DND-41 (cell line): ENCODE results near the gene TMEM9.

Experiments
- ATAC-seq: fragments of 200-7000 bp; cut with Tn5 transposase; 3 replicates; pipeline ENCODE4 v1.9.1; 2021; ENCODE audit warnings: low read depth; ENCODE audit not compliant: insufficient read depth
- DNase-seq: peaks from one replicate; pipeline ENCODE4 v3.0.0-alpha.2; 2020
- H2AFZ ChIP-seq: 2 replicates; pipeline ENCODE4 v1.6.0; 2012; ENCODE audit warnings: low read depth, low read length
- H3K27ac ChIP-seq: 2 replicates; pipeline ENCODE4 v1.5.1; 2012; ENCODE audit warnings: low read length, inconsistent platforms
- H3K27me3 ChIP-seq: fragments of 200-600 bp; sonication (generic); 2 replicates; pipeline ENCODE4 v1.6.0; 2012; ENCODE audit warnings: low read length, mild to moderate bottlenecking, inconsistent platforms; ENCODE audit not compliant: insufficient read depth, poor library complexity
- H3K36me3 ChIP-seq: 2 replicates; pipeline ENCODE4 v1.5.1; 2012; ENCODE audit warnings: low read length, inconsistent platforms; ENCODE audit not compliant: insufficient read depth
- H3K4me1 ChIP-seq: 2 replicates; pipeline ENCODE4 v1.5.1; 2012; ENCODE audit warnings: mild to moderate bottlenecking, low read length; ENCODE audit not compliant: insufficient read depth
- H3K4me2 ChIP-seq: 2 replicates; pipeline ENCODE4 v1.6.0; 2012; ENCODE audit warnings: mild to moderate bottlenecking, moderate library complexity, low read length, inconsistent platforms; ENCODE audit not compliant: insufficient read depth
- H3K4me3 ChIP-seq, 2 experiments: fragments of 200-600 bp in 1 of 2; shearing (Covaris generic) in 1 of 2; 2 replicates each; pipeline ENCODE4 v1.5.1; 2012 to 2016; ENCODE audit warnings: inconsistent platforms in 2 of 2, low read length in 2 of 2, mild to moderate bottlenecking in 2 of 2, low read depth in 1 of 2, moderate library complexity in 1 of 2
- H3K79me2 ChIP-seq: 2 replicates; pipeline ENCODE4 v1.6.0; 2012; ENCODE audit warnings: low read length, inconsistent platforms; ENCODE audit not compliant: insufficient read depth
- H3K9ac ChIP-seq: 2 replicates; pipeline ENCODE4 v1.6.0; 2012; ENCODE audit warnings: low read depth, mild to moderate bottlenecking, inconsistent platforms, low read length, moderate library complexity
- H3K9me3 ChIP-seq: 2 replicates; pipeline ENCODE4 v1.5.1; 2012; ENCODE audit warnings: low read length, moderate library complexity, mild to moderate bottlenecking, inconsistent platforms; ENCODE audit not compliant: insufficient read depth, severe bottlenecking
- H4K20me1 ChIP-seq: 2 replicates; pipeline ENCODE4 v1.6.0; 2012; ENCODE audit warnings: low read length; ENCODE audit not compliant: insufficient read depth
- CTCF ChIP-seq: IDR thresholded peaks from 2 replicates; pipeline ENCODE4 v1.5.1; 2012; ENCODE audit warnings: borderline replicate concordance, low read length, moderate library complexity, mild to moderate bottlenecking; ENCODE audit not compliant: poor library complexity, severe bottlenecking; ENCODE audit errors: extremely low read depth
- EZH2 ChIP-seq: IDR thresholded peaks from 3 replicates; pipeline ENCODE4 v1.6.1; 2012; ENCODE audit warnings: borderline replicate concordance, low read depth, mild to moderate bottlenecking, moderate library complexity, low read length, inconsistent platforms; ENCODE audit not compliant: severe bottlenecking

The TMEM9 gene

GRCh38 chr1:201170533-201171062 lies 16.3 kb upstream of the TMEM9 start:
- Histone ChIP-seq H3K4me2 (no peak overlapping the region), H3K27ac (no peak overlapping the region), H3K4me3 (no peak overlapping the region), H2AFZ (no peak overlapping the region), H3K27me3 (peaks cover 15% of the 10 kb centered on the region), H3K9ac (no peak overlapping the region), H3K79me2 (no peaks in the 10 kb centered on the region), H3K36me3 (no peaks in the 10 kb centered on the region), H4K20me1 (no peaks in the 10 kb centered on the region), H3K9me3 (no peaks in the 10 kb centered on the region), H3K4me1 (no peaks in the 10 kb centered on the region)
- DNase-seq (no peak), ATAC-seq (no peak)
- no peak for TF ChIP-seq CTCF
- TF ChIP-seq EZH2, result no peak

- Histone ChIP-seq H2AFZ (no peak overlapping the region), H3K27ac (no peak overlapping the region), H3K9ac (no peak overlapping the region), H3K4me3 (no peak overlapping the region), H3K79me2 (no peaks in the 10 kb centered on the region), H3K36me3 (no peaks in the 10 kb centered on the region), H3K27me3 (peaks cover 15% of the 10 kb centered on the region), H3K9me3 (no peaks in the 10 kb centered on the region), H3K4me1 (no peaks in the 10 kb centered on the region), H4K20me1 (no peaks in the 10 kb centered on the region), H3K4me2 (no peak overlapping the region)
- ATAC-seq, result no peak
- DNase-seq, result no peak
- TF ChIP-seq EZH2 (no peak), CTCF (no peak)
These were observed 15.8 kb upstream of the TMEM9 start for GRCh38 chr1:201169971-201170532.

GRCh38 chr1:201169203-201169602 lies 14.9 kb upstream of the TMEM9 start:
- no peaks in the 10 kb centered on the region for H3K4me1 ChIP-seq
- H3K9ac ChIP-seq, result no peak overlapping the region
- H3K4me3 ChIP-seq, result no peak overlapping the region
- ATAC-seq (no peak), DNase-seq (no peak)
- H3K79me2 ChIP-seq, result no peaks in the 10 kb centered on the region
- TF ChIP-seq EZH2, result no peak
- no peak for TF ChIP-seq CTCF
- peaks cover 19% of the 10 kb centered on the region for H3K27me3 ChIP-seq
- no peaks in the 10 kb centered on the region for H3K9me3 ChIP-seq
- no peaks in the 10 kb centered on the region for H3K36me3 ChIP-seq
- H2AFZ ChIP-seq, result no peak overlapping the region
- H4K20me1 ChIP-seq, result no peaks in the 10 kb centered on the region
- H3K27ac ChIP-seq, result no peak overlapping the region
- H3K4me2 ChIP-seq, result no peak overlapping the region
